ENCODE results near the gene SFT2D3. TPM values are rescaled to one million over a fixed set of nuclear protein-coding genes. Genes with fewer than 3 reads are reported as not detected.

Gene SFT2D3
- total and polyA plus RNA-seq, 10 donors: 3.7 to 13.2 (median 8.9) TPM

GRCh38 chr2:127662937-127663565 lies 38.2 kb upstream of the SFT2D3 start:
- intact Hi-C loops (cut with DNase I; ENCODE audit: low total_unique reads): no loop called here
- H3K4me1 ChIP-seq: peaks cover 14 to 82% (median 50%) of the 10 kb centered on the region in 6 donors
- peak overlapping the region in 2 of 8 donors; percentile 5 to 57 for H3K4me3 ChIP-seq
- peak overlapping the region; percentile 29 to 88 (median 83) for H3K27ac ChIP-seq
- peak in 2 of 3 donors; percentile 38 to 54 for TF ChIP-seq POLR2AphosphoS5 (IDR thresholded peaks at IDR 0.05)
- TF ChIP-seq CTCF (IDR thresholded peaks at IDR 0.05 in 8 of 11, conservative IDR thresholded peaks at IDR 0.05 in 3 of 11): no peak
- WGBS, 5 donors: 69 to 74% (median 71%) methylated on average over 7 to 9 of the region's 9 CpGs
- H3K36me3 ChIP-seq: peaks cover 0 to 11% (median 0%) of the 10 kb centered on the region in 6 donors
- peak; percentile 74 for DNase-seq
- no peaks in the 10 kb centered on the region for H3K9me3 ChIP-seq
- H3K27me3 ChIP-seq (replicated peaks in 1 of 7): peaks cover 0 to 56% (median 13%) of the 10 kb centered on the region in 7 donors

GRCh38 chr2:127663566-127664064 lies 37.7 kb upstream of the SFT2D3 start:
- no peak for TF ChIP-seq POLR2A (IDR thresholded peaks at IDR 0.05)
- TF ChIP-seq POLR2AphosphoS5 (IDR thresholded peaks at IDR 0.05): no peak
- TF ChIP-seq CTCF (IDR thresholded peaks at IDR 0.05 in 8 of 11, conservative IDR thresholded peaks at IDR 0.05 in 3 of 11): no peak
- Histone ChIP-seq H3K27ac (peak overlapping the region; percentile 44 to 88 (median 83)), H3K36me3 (peaks cover 0 to 9% (median 0%) of the 10 kb centered on the region in 6 donors), H3K4me3 (peak overlapping the region in 4 of 8 donors; percentile 5 to 57 (median 30)), H3K27me3 (replicated peaks in 1 of 7) (peaks cover 0 to 58% (median 13%) of the 10 kb centered on the region in 7 donors), H3K4me1 (peaks cover 14 to 76% (median 47%) of the 10 kb centered on the region in 6 donors), H3K9me3 (no peaks in the 10 kb centered on the region)
- 62 to 88% (median 71%) methylated on average over 6 of the region's 6 CpGs for WGBS, 5 donors
- peak; percentile 66 for DNase-seq
- intact Hi-C loops (cut with DNase I; ENCODE audit: low total_unique reads): no loop called here

GRCh38 chr2:127664065-127664894 lies 37.0 kb upstream of the SFT2D3 start:
- Histone ChIP-seq H3K4me1 (peaks cover 14 to 70% (median 41%) of the 10 kb centered on the region in 6 donors), H3K27me3 (replicated peaks in 1 of 7) (peaks cover 0 to 62% (median 13%) of the 10 kb centered on the region in 7 donors), H3K27ac (peak overlapping the region; percentile 44 to 88 (median 83)), H3K36me3 (peaks cover 0 to 9% (median 0%) of the 10 kb centered on the region in 6 donors), H3K4me3 (peak overlapping the region in 7 of 8 donors; percentile 5 to 57 (median 13)), H3K9me3 (no peaks in the 10 kb centered on the region)
- peak; percentile 78 for DNase-seq
- peak; percentile 3 to 63 (median 60) for TF ChIP-seq POLR2AphosphoS5 (IDR thresholded peaks at IDR 0.05)
- no peak for TF ChIP-seq CTCF (IDR thresholded peaks at IDR 0.05 in 8 of 11, conservative IDR thresholded peaks at IDR 0.05 in 3 of 11)
- intact Hi-C loops (cut with DNase I; ENCODE audit: low total_unique reads): no loop called here
- WGBS, 5 donors: 14 to 46% (median 16%) methylated on average over 12 to 69 of the region's 69 CpGs
